Measurements from ENCODE around the gene CCDC174. TPM values are rescaled to one million over a fixed set of nuclear protein-coding genes. Genes with fewer than 3 reads are reported as not detected.

Gene CCDC174
- total RNA-seq, 1 donor = 37.3 TPM

GRCh38 chr3:14691239-14691638 lies 39.7 kb downstream of the CCDC174 start:
- Histone ChIP-seq H3K4me3 (ENCODE audit: low read length) (no peak overlapping the region), H3K4me1 (ENCODE audit: insufficient read depth, low read length) (peaks cover 21% of the 10 kb centered on the region), H3K9me3 (ENCODE audit: low read depth, low read length) (no peaks in the 10 kb centered on the region), H3K27me3 (ENCODE audit: insufficient read depth, low read length) (no peaks in the 10 kb centered on the region)

GRCh38 chr3:14691719-14692118 lies 40.2 kb downstream of the CCDC174 start:
- Histone ChIP-seq H3K4me1 (ENCODE audit: insufficient read depth, low read length) (peaks cover 21% of the 10 kb centered on the region), H3K9me3 (ENCODE audit: low read depth, low read length) (no peaks in the 10 kb centered on the region), H3K4me3 (ENCODE audit: low read length) (no peak overlapping the region), H3K27me3 (ENCODE audit: insufficient read depth, low read length) (no peaks in the 10 kb centered on the region)

DNA sequence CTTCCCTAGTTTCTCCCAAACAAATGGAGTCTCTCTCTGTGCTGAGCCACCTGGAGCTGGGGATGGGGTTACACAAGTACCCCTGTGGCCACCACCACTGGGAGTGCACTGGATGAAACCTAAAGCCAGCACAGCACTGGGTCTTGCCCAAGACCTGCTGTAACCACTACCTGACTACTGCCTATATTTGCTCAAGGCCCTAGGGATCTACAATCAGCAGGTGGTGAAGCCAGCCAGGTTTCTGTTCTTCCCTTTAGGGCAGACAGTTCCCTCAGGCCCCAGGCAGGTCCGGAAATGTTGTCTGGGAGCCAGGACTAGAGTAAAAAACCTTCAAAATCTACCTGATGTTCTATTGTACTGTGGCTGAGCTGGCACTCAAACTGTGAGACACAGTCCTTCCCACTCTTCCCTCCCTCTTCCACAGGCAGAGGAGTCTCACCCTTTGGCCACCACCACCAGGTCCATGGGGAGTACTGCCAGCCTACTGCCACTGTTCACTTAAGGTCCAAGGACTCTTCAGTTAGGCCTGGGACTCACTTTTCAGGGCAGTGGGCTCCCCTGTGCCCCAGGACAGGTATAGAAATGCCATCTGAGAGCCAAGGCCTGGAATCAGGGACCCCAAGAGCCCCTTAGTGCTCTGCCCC lies 47.2 kb downstream of the CCDC174 start:
- Histone ChIP-seq H3K9me3 (ENCODE audit: low read depth, low read length) (no peaks in the 10 kb centered on the region), H3K4me1 (ENCODE audit: insufficient read depth, low read length) (no peaks in the 10 kb centered on the region), H3K27me3 (ENCODE audit: insufficient read depth, low read length) (no peaks in the 10 kb centered on the region), H3K4me3 (ENCODE audit: low read length) (no peak overlapping the region)

DNA sequence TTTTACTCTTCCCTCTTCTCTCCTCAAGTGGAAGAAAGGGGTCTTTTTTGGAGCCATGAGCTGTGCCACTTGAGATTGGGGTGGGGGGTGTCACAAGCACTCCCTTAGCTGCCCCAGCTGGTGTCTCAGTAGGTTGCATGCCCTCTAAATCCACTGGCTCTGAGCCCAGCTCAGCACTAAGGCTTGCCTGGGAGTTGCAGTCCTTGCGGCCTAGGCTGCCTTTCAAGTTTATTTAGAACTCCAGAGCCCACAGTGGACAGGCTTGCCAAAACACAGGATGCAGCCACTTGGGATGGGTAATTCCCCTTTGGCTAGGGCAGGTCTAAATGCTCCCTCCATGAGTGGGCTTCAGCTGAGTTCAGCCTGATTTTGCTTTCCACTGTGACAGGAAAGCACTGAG lies 48.1 kb downstream of the CCDC174 start:
- Histone ChIP-seq H3K27me3 (ENCODE audit: insufficient read depth, low read length) (no peaks in the 10 kb centered on the region), H3K9me3 (ENCODE audit: low read depth, low read length) (no peaks in the 10 kb centered on the region), H3K4me3 (ENCODE audit: low read length) (no peak overlapping the region), H3K4me1 (ENCODE audit: insufficient read depth, low read length) (no peaks in the 10 kb centered on the region)

DNA sequence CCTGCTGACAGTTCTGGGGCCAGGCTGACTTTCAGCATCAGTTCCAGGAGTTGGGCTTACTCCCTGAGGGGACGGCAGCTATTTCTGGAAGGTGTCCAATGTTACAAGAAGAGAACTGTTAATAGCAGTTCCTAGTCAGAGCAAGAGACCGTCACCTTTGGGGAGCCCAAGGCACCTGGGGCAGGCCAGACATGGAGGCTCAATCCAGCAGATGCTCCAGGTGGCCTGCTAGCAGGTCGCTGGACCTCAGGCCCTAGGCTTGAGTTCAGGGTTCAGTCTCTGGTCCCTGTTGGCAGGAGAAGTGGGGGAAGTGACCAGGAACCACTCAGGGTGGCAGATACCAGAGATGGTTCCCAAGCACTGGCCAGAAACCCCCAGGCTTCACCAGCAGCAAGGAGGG lies 49.3 kb downstream of the CCDC174 start:
- Histone ChIP-seq H3K9me3 (ENCODE audit: low read depth, low read length) (no peaks in the 10 kb centered on the region), H3K4me3 (ENCODE audit: low read length) (no peak overlapping the region), H3K4me1 (ENCODE audit: insufficient read depth, low read length) (no peaks in the 10 kb centered on the region), H3K27me3 (ENCODE audit: insufficient read depth, low read length) (no peaks in the 10 kb centered on the region)

- Histone ChIP-seq H3K4me3 (ENCODE audit: low read length) (no peak overlapping the region), H3K9me3 (ENCODE audit: low read depth, low read length) (no peaks in the 10 kb centered on the region), H3K4me1 (ENCODE audit: insufficient read depth, low read length) (no peaks in the 10 kb centered on the region), H3K27me3 (ENCODE audit: insufficient read depth, low read length) (no peaks in the 10 kb centered on the region)
These were observed 50.1 kb downstream of the CCDC174 start for GRCh38 chr3:14701676-14702075.

GRCh38 chr3:14703128-14703750 lies 51.7 kb downstream of the CCDC174 start:
- H3K4me3 ChIP-seq (ENCODE audit: low read length) = no peak overlapping the region
- H3K4me1 ChIP-seq (ENCODE audit: insufficient read depth, low read length) = no peaks in the 10 kb centered on the region
- no peaks in the 10 kb centered on the region for H3K9me3 ChIP-seq (ENCODE audit: low read depth, low read length)
- H3K27me3 ChIP-seq (ENCODE audit: insufficient read depth, low read length) = no peaks in the 10 kb centered on the region

GRCh38 chr3:14703791-14704190 lies 52.2 kb downstream of the CCDC174 start:
- H3K27me3 ChIP-seq (ENCODE audit: insufficient read depth, low read length) = no peaks in the 10 kb centered on the region
- no peak overlapping the region for H3K4me3 ChIP-seq (ENCODE audit: low read length)
- H3K4me1 ChIP-seq (ENCODE audit: insufficient read depth, low read length) = no peaks in the 10 kb centered on the region
- no peaks in the 10 kb centered on the region for H3K9me3 ChIP-seq (ENCODE audit: low read depth, low read length)

- Histone ChIP-seq H3K4me3 (ENCODE audit: low read length) (no peak overlapping the region), H3K27me3 (ENCODE audit: insufficient read depth, low read length) (no peaks in the 10 kb centered on the region), H3K4me1 (ENCODE audit: insufficient read depth, low read length) (no peaks in the 10 kb centered on the region), H3K9me3 (ENCODE audit: low read depth, low read length) (no peaks in the 10 kb centered on the region)
These were observed 54.5 kb downstream of the CCDC174 start for GRCh38 chr3:14706096-14706495.

DNA sequence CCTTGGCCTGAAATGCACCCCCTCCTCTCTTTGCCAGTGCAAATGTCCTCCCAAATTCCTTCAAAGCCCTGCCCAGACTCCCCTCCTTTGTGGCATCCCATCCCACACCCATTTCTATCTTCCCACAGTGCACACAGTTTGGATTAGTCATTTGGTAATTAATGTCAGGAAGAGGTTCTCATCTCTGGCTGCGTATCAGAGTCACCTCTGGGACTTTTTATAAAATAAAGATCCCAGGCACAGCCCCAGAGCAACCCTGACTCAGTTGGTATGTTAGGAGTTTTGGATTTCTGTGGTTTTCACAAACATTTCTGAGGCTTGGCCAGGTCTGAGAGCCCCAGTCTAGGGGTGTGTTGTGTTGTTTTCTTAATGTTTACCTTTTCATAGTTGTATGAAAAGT lies 65.0 kb downstream of the CCDC174 start:
- H3K9me3 ChIP-seq (ENCODE audit: low read depth, low read length) = peaks cover 8% of the 10 kb centered on the region
- H3K4me3 ChIP-seq (ENCODE audit: low read length) = no peak overlapping the region
- H3K4me1 ChIP-seq (ENCODE audit: insufficient read depth, low read length) = no peaks in the 10 kb centered on the region
- H3K27me3 ChIP-seq (ENCODE audit: insufficient read depth, low read length) = no peaks in the 10 kb centered on the region

DNA sequence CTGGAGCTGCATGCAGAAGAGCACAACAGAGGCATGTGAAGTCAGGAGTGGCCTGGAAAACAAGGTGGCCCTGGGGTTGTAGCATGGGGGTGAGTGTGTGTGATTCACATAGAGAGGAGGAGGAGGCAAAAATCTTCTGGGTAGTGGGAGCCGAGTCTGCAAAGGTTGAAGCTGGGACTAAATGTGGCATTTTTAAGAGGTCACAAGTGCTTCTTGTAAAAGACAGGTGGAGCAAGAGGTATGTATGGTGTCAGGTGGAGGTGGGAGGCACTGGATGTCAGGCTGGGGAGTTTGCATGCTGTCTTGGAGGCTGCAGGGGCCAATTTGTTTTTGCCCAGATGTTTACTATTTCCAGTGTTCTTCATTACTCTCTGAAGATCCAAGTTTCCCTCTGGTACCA lies 65.7 kb downstream of the CCDC174 start:
- H3K4me3 ChIP-seq (ENCODE audit: low read length) = no peak overlapping the region
- peaks cover 8% of the 10 kb centered on the region for H3K9me3 ChIP-seq (ENCODE audit: low read depth, low read length)
- H3K4me1 ChIP-seq (ENCODE audit: insufficient read depth, low read length) = no peaks in the 10 kb centered on the region
- H3K27me3 ChIP-seq (ENCODE audit: insufficient read depth, low read length) = no peaks in the 10 kb centered on the region

DNA sequence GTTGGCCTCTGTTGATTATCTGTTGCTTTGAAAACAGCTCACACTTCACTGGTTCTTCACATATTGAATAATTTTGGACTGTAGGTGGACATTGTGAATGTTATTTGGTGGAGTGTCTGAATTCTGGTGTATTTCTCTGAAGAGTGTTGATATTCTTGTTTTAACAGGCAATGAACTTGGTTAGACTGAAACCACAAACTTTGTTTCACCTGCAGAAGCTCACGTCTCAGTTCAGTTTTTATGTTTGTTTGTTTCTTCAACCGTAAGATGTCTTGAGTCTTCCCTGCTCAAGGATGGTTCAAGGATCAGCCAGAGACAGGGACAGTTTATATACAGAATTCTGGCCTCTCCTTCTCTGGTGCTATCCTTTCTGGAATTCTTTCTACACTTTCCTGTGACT lies 67.0 kb downstream of the CCDC174 start:
- H3K9me3 ChIP-seq (ENCODE audit: low read depth, low read length) = no peaks in the 10 kb centered on the region
- H3K27me3 ChIP-seq (ENCODE audit: insufficient read depth, low read length) = no peaks in the 10 kb centered on the region
- H3K4me1 ChIP-seq (ENCODE audit: insufficient read depth, low read length) = no peaks in the 10 kb centered on the region
- no peak overlapping the region for H3K4me3 ChIP-seq (ENCODE audit: low read length)

GRCh38 chr3:14719006-14719405 lies 67.4 kb downstream of the CCDC174 start:
- H3K4me3 ChIP-seq (ENCODE audit: low read length) = no peak overlapping the region
- no peaks in the 10 kb centered on the region for H3K4me1 ChIP-seq (ENCODE audit: insufficient read depth, low read length)
- no peaks in the 10 kb centered on the region for H3K27me3 ChIP-seq (ENCODE audit: insufficient read depth, low read length)
- H3K9me3 ChIP-seq (ENCODE audit: low read depth, low read length) = no peaks in the 10 kb centered on the region

DNA sequence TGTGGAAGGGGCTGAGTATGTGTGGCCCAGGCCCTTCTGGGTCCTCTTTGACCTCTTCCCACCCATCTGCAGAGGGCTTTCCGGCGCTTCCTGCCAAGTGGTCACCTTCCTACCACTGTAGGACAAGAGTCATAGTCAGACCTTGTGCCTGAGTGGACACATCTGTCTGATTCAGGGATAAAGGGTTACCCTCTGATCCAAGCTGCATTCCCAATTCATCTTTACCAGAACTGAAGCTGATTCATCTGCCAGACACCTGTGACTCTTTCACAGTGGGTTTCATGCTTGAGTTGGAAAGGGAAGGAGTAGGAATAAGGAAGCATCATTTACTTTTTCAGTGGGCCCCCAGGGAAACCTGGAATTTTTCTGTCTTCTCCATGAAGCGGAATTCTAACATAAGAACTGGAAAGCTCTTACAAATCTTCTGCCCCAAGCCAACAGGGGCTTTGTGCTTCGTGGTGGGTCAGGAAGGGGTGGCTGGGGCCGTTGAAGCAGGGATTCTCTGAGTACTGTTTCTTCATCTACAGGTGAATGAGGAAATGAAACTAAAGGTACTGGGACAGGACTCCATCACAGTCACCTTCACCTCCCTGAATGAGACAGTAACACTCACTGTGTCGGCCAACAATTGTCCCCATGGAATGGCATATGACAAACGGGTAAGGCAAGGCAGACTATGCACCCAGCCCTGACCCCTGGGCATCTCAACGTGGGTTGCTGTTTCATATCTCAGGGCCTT lies 69.7 kb downstream of the CCDC174 start:
- no peaks in the 10 kb centered on the region for H3K27me3 ChIP-seq (ENCODE audit: insufficient read depth, low read length)
- no peaks in the 10 kb centered on the region for H3K4me1 ChIP-seq (ENCODE audit: insufficient read depth, low read length)
- no peaks in the 10 kb centered on the region for H3K9me3 ChIP-seq (ENCODE audit: low read depth, low read length)
- no peak overlapping the region for H3K4me3 ChIP-seq (ENCODE audit: low read length)
